Endothelial cell of umbilical vein (primary cell): ENCODE data around the gene PSTK. TPM values are rescaled to one million over a fixed set of nuclear protein-coding genes. Genes with fewer than 3 reads are reported as not detected.

Source experiments
- BruUV-seq: library from RNA; stranded (reverse); fragments of 400-500 nt; replicated peaks from 2 replicates; lab custom pipeline; 2021; lab: Mats Ljungman, UMichigan
- CTCF ChIA-PET: fragments of 300-600, 350-600 bp; sonication (Branson Sonifier 250); formaldehyde crosslinking; loops from one replicate; lab custom pipeline; 2021; ENCODE audit warnings: antibody characterized with exemption, inconsistent platforms; lab: Charles Lee
- POLR2A ChIA-PET: fragments of 300-600, 350-600 bp; sonication (Branson Sonifier 250); formaldehyde crosslinking; loops from one replicate; lab custom pipeline; 2021; ENCODE audit warnings: antibody characterized with exemption, inconsistent platforms; lab: Charles Lee
- DNase-seq: peaks from one replicate; pipeline ENCODE4 v3.0.0-alpha.2; 2011; ENCODE audit warnings: low read depth, low spot score
- FAIRE-seq: peaks from 2 replicates; lab custom pipeline; 2011; peaks lifted over from hg19 to GRCh38; lab: Jason Lieb, UNC
- H2AFZ ChIP-seq: 2 replicates; pipeline ENCODE4 v1.6.0; 2012; ENCODE audit warnings: low read depth, low read length, control low read depth, inconsistent platforms
- H3K27ac ChIP-seq: 2 replicates; pipeline ENCODE4 v1.5.1; 2011; ENCODE audit warnings: low read depth, mild to moderate bottlenecking, control low read depth, low read length, moderate library complexity; ENCODE audit not compliant: insufficient read depth
- H3K27me3 ChIP-seq, 2 experiments: 2 replicates each; pipeline versions ENCODE4 v1.6.0 to v1.6.1; 2011; ENCODE audit warnings: low read length in 2 of 2, mixed read lengths in 1 of 2; ENCODE audit not compliant: control insufficient read depth in 2 of 2, insufficient read depth in 2 of 2
- H3K36me3 ChIP-seq, 2 experiments: 2 replicates in 1 of 2; 3 replicates in 1 of 2; pipeline ENCODE4 v1.5.1; 2011; ENCODE audit warnings: low read length in 2 of 2, mild to moderate bottlenecking in 1 of 2, moderate library complexity in 1 of 2; ENCODE audit not compliant: control insufficient read depth in 2 of 2, insufficient read depth in 2 of 2; ENCODE audit errors: extremely low read depth in 1 of 2
- H3K4me1 ChIP-seq: 3 replicates; pipeline ENCODE4 v1.5.1; 2011; ENCODE audit warnings: mild to moderate bottlenecking, low read length; ENCODE audit not compliant: control insufficient read depth, insufficient read depth; ENCODE audit errors: extremely low read depth
- H3K4me2 ChIP-seq: 2 replicates; pipeline ENCODE4 v1.6.1; 2011; ENCODE audit warnings: low read length, control low read depth, mixed read lengths; ENCODE audit not compliant: insufficient read depth
- H3K4me3 ChIP-seq, 3 experiments: fragments of 200-600 bp in 1 of 3; sonication (generic), shearing (Covaris generic) in 1 of 3; replicated peaks in 1 of 3; 2 replicates each; pipeline ENCODE4 v1.5.1; 2011 to 2016; ENCODE audit warnings: control low read depth in 3 of 3, low read length in 3 of 3, mild to moderate bottlenecking in 2 of 3, inconsistent platforms in 1 of 3, low read depth in 1 of 3, moderate library complexity in 1 of 3; ENCODE audit not compliant: insufficient read depth in 1 of 3
- H3K79me2 ChIP-seq: 2 replicates; pipeline ENCODE4 v1.6.0; 2012; ENCODE audit warnings: low read length, inconsistent platforms; ENCODE audit not compliant: control insufficient read depth, insufficient read depth
- H3K9ac ChIP-seq: replicated peaks from 2 replicates; pipeline ENCODE3; 2011; ENCODE audit warnings: low read length, control low read depth; ENCODE audit not compliant: insufficient read depth; ENCODE audit errors: extremely low read depth
- H3K9me1 ChIP-seq: replicated peaks from 3 replicates; pipeline ENCODE4 v1.6.0; 2011; ENCODE audit warnings: mild to moderate bottlenecking, low read length; ENCODE audit not compliant: control insufficient read depth, insufficient read depth; ENCODE audit errors: extremely low read depth
- H3K9me3 ChIP-seq: replicated peaks from 2 replicates; pipeline ENCODE4 v1.5.1; 2012; ENCODE audit warnings: low read length, inconsistent platforms; ENCODE audit not compliant: control insufficient read depth, insufficient read depth
- H4K20me1 ChIP-seq: replicated peaks from 2 replicates; pipeline ENCODE3; 2011; ENCODE audit warnings: mild to moderate bottlenecking, low read length; ENCODE audit not compliant: control insufficient read depth, insufficient read depth; ENCODE audit errors: extremely low read depth
- EZH2 ChIP-seq: IDR thresholded peaks from 2 replicates; pipeline ENCODE4 v1.6.1; 2012; ENCODE audit warnings: borderline replicate concordance, low read depth, mild to moderate bottlenecking, moderate library complexity, low read length, inconsistent platforms; ENCODE audit not compliant: severe bottlenecking
- FOS ChIP-seq: IDR thresholded peaks from 2 replicates; pipeline ENCODE4 v1.6.1; 2011; ENCODE audit warnings: mild to moderate bottlenecking, low read length, moderate library complexity, borderline replicate concordance; ENCODE audit not compliant: insufficient read depth
- GATA2 ChIP-seq: IDR thresholded peaks from 2 replicates; pipeline ENCODE4 v1.7.0; 2011; ENCODE audit warnings: low read depth, mild to moderate bottlenecking, moderate library complexity, mixed read lengths, low read length; ENCODE audit not compliant: insufficient read length, insufficient read depth
- JUN ChIP-seq: IDR thresholded peaks from 2 replicates; pipeline ENCODE4 v1.6.1; 2011; ENCODE audit warnings: borderline replicate concordance, low read depth; ENCODE audit not compliant: insufficient read length, insufficient read depth
- MYC ChIP-seq: IDR thresholded peaks from one replicate; pipeline ENCODE4 v1.6.1; 2011; ENCODE audit warnings: mild to moderate bottlenecking, low read depth, low read length
- POLR2A ChIP-seq: IDR thresholded peaks from 2 replicates; pipeline ENCODE4 v1.6.1; 2012; ENCODE audit warnings: low read depth, mild to moderate bottlenecking, control low read depth, low read length
- POLR2AphosphoS5 ChIP-seq: IDR thresholded peaks from 2 replicates; pipeline ENCODE4 v1.6.1; 2012; ENCODE audit warnings: low read depth, mild to moderate bottlenecking, control low read depth, low read length, moderate library complexity; ENCODE audit not compliant: insufficient read depth
- dilution Hi-C: fragments of 300-500 bp; cut with MboI; formaldehyde crosslinking; loops from one replicate; pipeline ENCODE4 v1.15.0; 2019; ENCODE audit warnings: low sequenced_read_pairs; ENCODE audit not compliant: extremely low pct_ligation_motif_present
- intact Hi-C: fragments of 100-400 bp; cut with micrococcal nuclease; formaldehyde crosslinking; loops from one replicate; pipeline ENCODE4 v1.10.0; 2022
- polyA plus RNA-seq, 4 experiments: library from polyadenylated mRNA; depleted of rRNA in 3 of 4; stranded (reverse) in 3 of 4; unstranded in 1 of 4; fragments of >200 nt; gene quantifications; 2 replicates each; pipeline versions ENCODE4 v1.2.1 to v1.2.3, GENCODE V29; 2011 to 2012; ENCODE audit warnings: missing spikeins in 1 of 4
- total RNA-seq: library from RNA; stranded (reverse); gene quantifications from 2 replicates; pipeline ENCODE4 v1.2.3, GENCODE V29; 2021
- TF ChIP-seq, protein P1 (sequence below): IDR thresholded peaks from 2 replicates; pipeline ENCODE4 v1.6.1; 2011; ENCODE audit not compliant: insufficient read depth, insufficient read length
- TF ChIP-seq, protein P2 (sequence below), 2 donors: IDR thresholded peaks; 1 replicate in 1 of 2; 2 replicates in 1 of 2; pipeline ENCODE4 v1.5.1; 2011; ENCODE audit warnings: low read length in 2 of 2, mild to moderate bottlenecking in 2 of 2, moderate library complexity in 2 of 2, control low read depth in 1 of 2, inconsistent platforms in 1 of 2, low read depth in 1 of 2; ENCODE audit not compliant: insufficient read depth in 1 of 2; ENCODE audit errors: extremely low read depth in 1 of 2

Gene PSTK
- total and polyA plus RNA-seq, 2 donors (not counting 3 experiments of a cell fraction or from before 2014, with no cell fraction given) = 2.2 to 2.7 TPM

DNA sequence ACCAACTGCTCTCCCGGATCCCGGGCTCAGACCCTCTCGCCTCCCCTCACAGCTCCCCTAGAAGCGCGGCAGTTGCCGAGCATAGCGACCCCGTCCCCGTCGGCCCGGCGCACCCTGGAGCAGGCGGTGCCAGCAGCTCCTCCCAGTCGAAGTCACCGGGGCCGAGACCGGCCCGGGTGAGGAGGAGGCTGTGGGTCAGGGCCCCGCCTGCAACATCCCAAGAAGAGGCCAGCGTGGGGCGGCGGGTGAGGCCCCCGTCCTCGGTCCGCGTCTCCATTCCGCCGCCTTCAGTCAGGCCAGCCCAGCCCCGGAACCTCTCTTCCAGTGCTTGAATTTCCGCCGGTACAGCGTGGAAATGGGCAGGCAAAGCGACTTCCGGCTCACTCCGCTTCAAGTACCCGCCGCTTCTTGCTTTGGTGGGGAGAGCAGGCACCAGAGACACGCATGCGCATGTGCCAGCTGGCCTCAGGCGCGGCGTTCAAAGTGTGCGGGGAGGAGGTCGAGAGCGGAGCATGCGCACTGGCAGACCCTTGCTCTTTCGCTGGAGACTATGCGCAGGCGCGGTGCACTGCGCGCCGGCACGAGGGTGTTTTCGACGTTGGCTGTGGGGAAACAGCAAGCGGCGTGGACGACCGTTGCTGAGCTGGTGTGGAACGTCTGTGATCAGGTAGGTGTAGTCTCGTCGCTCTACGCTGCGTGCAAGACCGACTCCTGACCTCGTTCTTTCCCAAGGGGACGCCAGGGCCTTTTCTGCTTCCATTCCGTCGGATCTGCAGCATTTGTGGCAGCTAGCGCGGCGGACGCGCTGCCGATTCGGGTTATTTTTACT, 26.1 kb upstream of the PSTK start, which contains the start of gene C10orf88:
Gene C10orf88 (minus strand): TSS at position 326 of the 829 bp plus-strand sequence. CDS start 49 bp downstream, at position 277.
- H3K9me3 ChIP-seq = no peaks in the 10 kb centered on the region
- no TSS peak for BruUV-seq
- POLR2A ChIA-PET = no interaction called here
- no peaks in the 10 kb centered on the region for H3K27me3 ChIP-seq
- peak within 1 kb of the TSS; percentile 36 for H3K27ac ChIP-seq
- H3K9ac ChIP-seq = peak within 1 kb of the TSS; percentile 52
- no peaks in the 10 kb centered on the region for H4K20me1 ChIP-seq
- TF ChIP-seq JUN (no peak), MYC (peak; percentile 35), GATA2 (no peak), POLR2AphosphoS5 (peak; percentile 76), EZH2 (no peak), POLR2A (peak; percentile 66), FOS (no peak)
- TF ChIP-seq, protein P1, sequence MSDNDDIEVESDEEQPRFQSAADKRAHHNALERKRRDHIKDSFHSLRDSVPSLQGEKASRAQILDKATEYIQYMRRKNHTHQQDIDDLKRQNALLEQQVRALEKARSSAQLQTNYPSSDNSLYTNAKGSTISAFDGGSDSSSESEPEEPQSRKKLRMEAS = peak; percentile 98
- TF ChIP-seq, protein P2, sequence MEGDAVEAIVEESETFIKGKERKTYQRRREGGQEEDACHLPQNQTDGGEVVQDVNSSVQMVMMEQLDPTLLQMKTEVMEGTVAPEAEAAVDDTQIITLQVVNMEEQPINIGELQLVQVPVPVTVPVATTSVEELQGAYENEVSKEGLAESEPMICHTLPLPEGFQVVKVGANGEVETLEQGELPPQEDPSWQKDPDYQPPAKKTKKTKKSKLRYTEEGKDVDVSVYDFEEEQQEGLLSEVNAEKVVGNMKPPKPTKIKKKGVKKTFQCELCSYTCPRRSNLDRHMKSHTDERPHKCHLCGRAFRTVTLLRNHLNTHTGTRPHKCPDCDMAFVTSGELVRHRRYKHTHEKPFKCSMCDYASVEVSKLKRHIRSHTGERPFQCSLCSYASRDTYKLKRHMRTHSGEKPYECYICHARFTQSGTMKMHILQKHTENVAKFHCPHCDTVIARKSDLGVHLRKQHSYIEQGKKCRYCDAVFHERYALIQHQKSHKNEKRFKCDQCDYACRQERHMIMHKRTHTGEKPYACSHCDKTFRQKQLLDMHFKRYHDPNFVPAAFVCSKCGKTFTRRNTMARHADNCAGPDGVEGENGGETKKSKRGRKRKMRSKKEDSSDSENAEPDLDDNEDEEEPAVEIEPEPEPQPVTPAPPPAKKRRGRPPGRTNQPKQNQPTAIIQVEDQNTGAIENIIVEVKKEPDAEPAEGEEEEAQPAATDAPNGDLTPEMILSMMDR (IDR thresholded peaks at IDR 0.05; ENCODE audit: extremely low read depth in 1 of 2, insufficient read depth in 1 of 2, low read depth in 1 of 2, low read length in 2 of 2) = no peak
- DNase-seq (peak; percentile 99), FAIRE-seq (peak; percentile 94)
- H2AFZ ChIP-seq = peak within 1 kb of the TSS; percentile 98
- H3K36me3 ChIP-seq = no peaks in the 10 kb centered on the region
- peak within 1 kb of the TSS; percentile 47 to 78 (median 74) for H3K4me3 ChIP-seq
- intact Hi-C loops = loop anchor here (1.0 to 2.0 kb wide), 6 partner anchors 26 to 305 kb away; partner anchors contain the start of genes FAM24B, IKZF5 and PSTK
- dilution Hi-C loops = no loop called here
- H3K9me1 ChIP-seq = no peaks in the 10 kb centered on the region
- peaks cover 12% of the 10 kb centered on the region for H3K79me2 ChIP-seq
- H3K4me1 ChIP-seq = peaks cover 14% of the 10 kb centered on the region
- H3K4me2 ChIP-seq = peak within 1 kb of the TSS; percentile 90
- CTCF ChIA-PET = interaction anchor here (0.9 to 1.2 kb wide), 3 partner anchors 26 to 305 kb away, joined by 3 to 6 read pairs (median 3); partner anchors contain the start of gene PSTK
